GM23248 (cell line): ENCODE results near the gene LRRC8E. TPM values are rescaled to one million over a fixed set of nuclear protein-coding genes. Genes with fewer than 3 reads are reported as not detected.
A peak's percentile ranks its signal among the peaks of the same experiment; 100 is the strongest.

ENCODE experiments used
- DNase-seq: peaks from one replicate; pipeline ENCODE4 v3.0.0-alpha.2; 2015
- H2AFZ ChIP-seq: fragments of 200-600 bp; sonication (generic); 2 replicates; pipeline ENCODE4 v1.6.1; 2016; ENCODE audit warnings: antibody characterized with exemption
- H3F3A ChIP-seq: fragments of 200-600 bp; sonication (generic); 2 replicates; pipeline ENCODE4 v1.6.1; 2016; ENCODE audit warnings: mild to moderate bottlenecking, antibody characterized with exemption, mixed run types; ENCODE audit not compliant: insufficient read depth
- H3K27ac ChIP-seq: fragments of 200-600 bp; sonication (generic); 2 replicates; pipeline ENCODE4 v1.5.1; 2016; ENCODE audit warnings: mild to moderate bottlenecking
- H3K27me3 ChIP-seq: fragments of 200-600 bp; sonication (generic); replicated peaks from 2 replicates; pipeline ENCODE4 v1.6.1; 2016; ENCODE audit warnings: mild to moderate bottlenecking; ENCODE audit not compliant: insufficient read depth
- H3K36me3 ChIP-seq: fragments of 200-600 bp; sonication (generic); 2 replicates; pipeline ENCODE4 v1.6.1; 2016; ENCODE audit warnings: low read depth, mild to moderate bottlenecking
- H3K4me1 ChIP-seq: fragments of 200-600 bp; sonication (generic); 2 replicates; pipeline ENCODE4 v1.6.1; 2016; ENCODE audit warnings: mild to moderate bottlenecking; ENCODE audit not compliant: insufficient read depth
- H3K4me2 ChIP-seq: fragments of 200-600 bp; sonication (generic); one replicate; pipeline ENCODE4 v1.6.1; 2016; ENCODE audit warnings: mild to moderate bottlenecking; ENCODE audit not compliant: unreplicated experiment
- H3K4me3 ChIP-seq: fragments of 200-600 bp; sonication (generic); 2 replicates; pipeline ENCODE4 v1.5.1; 2016; ENCODE audit warnings: mild to moderate bottlenecking
- H3K79me2 ChIP-seq: fragments of 200-600 bp; sonication (generic); 2 replicates; pipeline ENCODE4 v1.6.1; 2016; ENCODE audit warnings: mild to moderate bottlenecking; ENCODE audit not compliant: insufficient read depth
- H3K9ac ChIP-seq: fragments of 200-600 bp; sonication (generic); 2 replicates; pipeline ENCODE4 v1.6.1; 2016; ENCODE audit warnings: mild to moderate bottlenecking
- H3K9me2 ChIP-seq: fragments of 200-600 bp; sonication (generic); 2 replicates; pipeline ENCODE4 v1.6.1; 2016; ENCODE audit warnings: mixed run types, mild to moderate bottlenecking, moderate library complexity; ENCODE audit not compliant: insufficient read depth
- H3K9me3 ChIP-seq: fragments of 200-600 bp; sonication (generic); one replicate; pipeline ENCODE4 v1.6.1; 2017; ENCODE audit warnings: low read depth
- H4K20me1 ChIP-seq: fragments of 200-600 bp; sonication (generic); 2 replicates; pipeline ENCODE4 v1.6.0; 2016; ENCODE audit not compliant: insufficient read depth
- EZH2 ChIP-seq: fragments of 200-600 bp; sonication (generic); IDR thresholded peaks from 2 replicates; pipeline ENCODE4 v1.6.1; 2018; ENCODE audit warnings: antibody characterized with exemption, mild to moderate bottlenecking; ENCODE audit not compliant: insufficient read depth, poor library complexity, severe bottlenecking
- EZH2phosphoT487 ChIP-seq: fragments of 200-600 bp; sonication (generic); IDR thresholded peaks from 2 replicates; pipeline ENCODE4 v1.6.1; 2018; ENCODE audit warnings: antibody characterized with exemption, moderate library complexity, mild to moderate bottlenecking, low read depth; ENCODE audit not compliant: insufficient read depth
- WGBS, 2 experiments: methylation state at CpG; one replicate each; pipeline ENCODE4 v1.1.6; 2015 to 2017; ENCODE audit warnings: low lambda C conversion rate in 2 of 2, low coverage in 1 of 2; ENCODE audit errors: missing lambda C conversion rate in 2 of 2; 5-methylcytosine and 5-hydroxymethylcytosine counted together
- in situ Hi-C: fragments of 300-500 bp; cut with MboI; formaldehyde crosslinking; loops from 2 replicates; pipeline ENCODE4 v1.15.0; 2020
- polyA plus RNA-seq: library from polyadenylated mRNA; unstranded; fragments of >200 nt; fragmentation: Nextera tagmentation; extraction: Ambion mirVana; gene quantifications from 2 replicates; pipeline ENCODE4 v1.2.1, GENCODE V29; 2016
- total RNA-seq: library from RNA; depleted of rRNA; stranded (reverse); fragments of >200 nt; shearing (Covaris generic); gene quantifications from 2 replicates; pipeline ENCODE4 v1.2.3, GENCODE V29; 2014

Gene LRRC8E
- total and polyA plus RNA-seq, 2 experiments from 2014 or later: 3.6 to 3.7 TPM

DNA sequence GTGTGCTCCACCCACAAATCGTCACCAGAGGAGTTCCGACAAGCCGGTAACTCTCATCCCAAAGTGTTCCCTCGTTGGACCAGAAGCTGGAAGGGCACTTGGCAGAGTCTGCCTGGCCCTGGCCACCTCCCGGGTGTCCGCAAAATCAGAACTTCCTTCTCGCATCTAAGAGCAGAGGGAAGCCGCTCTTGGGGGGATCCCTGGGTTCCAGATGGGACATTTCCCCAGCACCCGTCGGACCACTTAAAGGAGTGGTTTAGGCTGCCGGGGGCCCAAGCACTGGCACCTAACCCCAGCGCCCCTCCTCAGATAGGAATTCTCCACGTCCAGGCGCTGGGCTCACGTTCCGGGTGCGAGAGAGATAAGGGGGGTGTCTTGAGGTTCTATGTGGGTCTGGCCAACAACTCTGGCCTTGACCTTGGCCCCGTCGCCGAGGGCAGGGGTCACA lies 14.5 kb downstream of the LRRC8E start:
- H4K20me1 ChIP-seq: no peaks in the 10 kb centered on the region; the same call in 1 of the 2 replicates
- no peaks in the 10 kb centered on the region for H3F3A ChIP-seq
- H3K79me2 ChIP-seq: peaks cover 46% of the 10 kb centered on the region
- H3K9ac ChIP-seq: peak overlapping the region; percentile 85
- peak overlapping the region; percentile 98 for H3K4me2 ChIP-seq
- WGBS, 2 experiments: 6 to 8% methylated on average over 20 of the region's 20 CpGs
- no peaks in the 10 kb centered on the region for H3K36me3 ChIP-seq
- in situ Hi-C loops: no loop called here
- no peaks in the 10 kb centered on the region for H3K27me3 ChIP-seq
- no peak for TF ChIP-seq EZH2
- no peak for TF ChIP-seq EZH2phosphoT487
- DNase-seq: peak; percentile 56
- H3K9me2 ChIP-seq: no peaks in the 10 kb centered on the region
- peaks cover 10% of the 10 kb centered on the region for H3K4me1 ChIP-seq
- peak overlapping the region; percentile 89 for H3K4me3 ChIP-seq
- peak overlapping the region; percentile 82 for H2AFZ ChIP-seq
- H3K27ac ChIP-seq: peak overlapping the region; percentile 71
- H3K9me3 ChIP-seq: no peaks in the 10 kb centered on the region

DNA sequence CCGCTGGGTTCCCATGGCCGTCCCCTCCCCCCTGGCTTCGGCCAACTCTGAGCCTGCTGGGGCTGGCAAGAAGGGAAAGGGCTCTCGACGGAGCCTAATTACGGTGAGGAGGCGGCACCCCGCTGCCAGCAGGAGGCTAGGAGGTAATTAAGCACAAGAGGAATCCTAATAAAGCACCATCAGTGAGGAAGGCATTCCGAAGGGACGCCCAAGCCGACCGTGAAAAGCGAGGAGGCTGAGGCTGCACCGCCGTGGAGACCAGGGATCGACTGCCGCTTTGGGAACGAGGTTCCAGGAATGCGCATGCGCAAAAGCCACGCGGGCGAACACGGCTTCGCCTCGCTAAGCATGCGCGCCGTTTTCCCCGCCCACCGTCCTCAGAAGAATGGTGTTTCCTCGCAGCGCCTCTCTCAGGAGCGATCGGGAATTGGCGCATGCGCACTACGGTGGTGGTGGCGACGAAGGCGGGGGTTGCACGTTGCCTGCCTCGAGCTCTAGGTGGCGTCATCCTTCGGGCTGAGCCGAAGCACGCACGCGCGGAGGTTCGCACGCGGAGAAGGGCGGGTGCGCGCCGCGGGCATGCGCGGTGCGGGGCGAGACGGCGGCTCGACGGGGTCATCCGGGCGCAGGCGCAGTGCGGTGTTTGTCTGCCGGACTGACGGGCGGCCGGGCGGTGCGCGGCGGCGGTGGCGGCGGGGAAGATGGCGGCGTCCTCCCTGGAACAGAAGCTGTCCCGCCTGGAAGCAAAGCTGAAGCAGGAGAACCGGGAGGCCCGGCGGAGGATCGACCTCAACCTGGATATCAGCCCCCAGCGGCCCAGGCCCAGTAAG lies 15.1 kb downstream of the LRRC8E start, which contains the start of gene MAP2K7:
Gene MAP2K7, plus strand, starts transcription at position 634 of the 830 bp plus-strand sequence. Its CDS starts 68 bp downstream, at position 702.
- Histone ChIP-seq H3K36me3 (no peaks in the 10 kb centered on the region), H3K4me3 (peak within 1 kb of the TSS; percentile 89), H3K4me2 (peak within 1 kb of the TSS; percentile 98), H4K20me1 (no peaks in the 10 kb centered on the region; the same call in 1 of the 2 replicates), H3K9me3 (no peaks in the 10 kb centered on the region), H3K9ac (peak within 1 kb of the TSS; percentile 89), H3F3A (no peaks in the 10 kb centered on the region), H2AFZ (peak within 1 kb of the TSS; percentile 82), H3K9me2 (no peaks in the 10 kb centered on the region), H3K4me1 (peaks cover 10% of the 10 kb centered on the region), H3K27me3 (no peaks in the 10 kb centered on the region), H3K27ac (peak within 1 kb of the TSS; percentile 71), H3K79me2 (peaks cover 52% of the 10 kb centered on the region)
- TF ChIP-seq EZH2 (no peak), EZH2phosphoT487 (no peak)
- in situ Hi-C loops: no loop called here
- DNase-seq: peak; percentile 100
- 1% methylated on average over 60 to 79 of the region's 89 CpGs for WGBS, 2 experiments

DNA sequence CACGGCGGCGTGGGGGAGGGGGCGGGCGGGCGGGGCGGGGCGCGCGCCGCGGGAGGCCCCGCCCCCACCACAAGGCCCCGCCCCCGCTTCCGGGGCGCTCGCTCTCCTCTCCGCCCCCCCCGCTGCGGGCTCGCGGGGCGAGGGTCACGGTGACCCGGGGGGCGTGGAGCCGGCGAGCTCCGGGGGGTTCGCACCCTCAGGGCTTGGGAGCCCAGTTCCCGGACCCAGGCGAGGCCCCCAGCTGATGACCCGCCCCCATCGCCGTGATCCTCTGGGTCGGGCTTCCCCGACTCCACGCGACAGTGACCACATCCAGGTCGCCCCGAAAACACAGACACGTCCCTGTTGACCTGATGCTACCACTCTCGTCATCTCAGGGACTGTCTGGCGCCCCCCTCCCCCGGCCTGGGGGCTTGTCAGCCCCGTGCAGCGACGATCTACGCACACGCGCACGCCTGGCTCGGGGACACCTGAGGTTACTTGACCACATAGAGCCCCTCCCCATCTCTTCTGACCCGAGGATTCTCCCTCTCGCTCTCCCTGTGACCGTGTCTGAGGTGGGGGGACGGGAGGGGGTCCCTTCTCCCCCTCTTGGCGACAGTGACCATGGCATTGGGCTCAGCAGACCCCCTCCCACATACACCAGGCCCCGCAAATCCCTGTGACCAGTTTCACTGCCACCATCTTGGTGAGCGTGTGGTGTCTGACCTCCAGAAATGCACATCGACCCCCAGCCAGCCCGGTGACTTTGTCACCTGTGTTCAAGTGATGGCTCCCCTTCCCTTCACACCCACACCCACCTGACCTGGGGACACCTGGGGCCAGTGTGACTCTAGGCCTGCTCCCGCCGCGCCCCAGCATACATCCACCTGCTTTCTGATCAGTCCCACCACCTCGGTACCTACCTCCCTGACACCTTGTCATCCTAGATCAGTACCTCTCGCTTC lies 16.0 kb downstream of the LRRC8E start:
- Histone ChIP-seq H3K36me3 (no peaks in the 10 kb centered on the region), H2AFZ (no peak overlapping the region), H3K9me3 (no peaks in the 10 kb centered on the region), H3K4me3 (peak overlapping the region; percentile 83), H3K9me2 (no peaks in the 10 kb centered on the region), H3F3A (no peaks in the 10 kb centered on the region), H4K20me1 (no peaks in the 10 kb centered on the region; the same call in 1 of the 2 replicates), H3K27ac (peak overlapping the region; percentile 42; the same call in 1 of the 2 replicates), H3K4me1 (peaks cover 10% of the 10 kb centered on the region), H3K27me3 (no peaks in the 10 kb centered on the region), H3K9ac (peak overlapping the region; percentile 89), H3K79me2 (peaks cover 56% of the 10 kb centered on the region), H3K4me2 (peak overlapping the region; percentile 90)
- DNase-seq: no peak
- 11 to 19% methylated on average over 33 to 61 of the region's 68 CpGs for WGBS, 2 experiments
- TF ChIP-seq EZH2 (no peak), EZH2phosphoT487 (no peak)
- in situ Hi-C loops: no loop called here

DNA sequence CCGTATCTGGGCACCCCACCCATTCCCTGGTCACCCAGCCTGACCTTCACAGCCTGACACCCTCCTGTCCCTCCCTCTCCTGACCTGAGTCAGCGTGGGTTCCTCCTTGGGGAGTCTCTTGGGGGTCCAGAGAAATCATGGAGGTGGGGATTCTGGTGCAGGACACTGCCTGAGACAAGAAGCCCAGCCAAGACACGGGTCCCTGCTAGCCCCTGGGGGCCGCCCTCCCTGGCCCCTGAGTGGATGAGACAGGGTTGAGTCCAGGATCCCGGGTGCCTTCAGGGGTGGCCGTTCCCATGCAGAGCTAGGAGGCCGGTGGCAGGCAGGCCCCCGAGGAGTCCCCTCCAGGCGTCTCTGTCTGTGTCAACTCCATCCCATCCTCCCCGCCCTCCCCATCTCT lies 17.0 kb downstream of the LRRC8E start:
- H3K9me3 ChIP-seq: no peaks in the 10 kb centered on the region
- no peak overlapping the region for H3K27ac ChIP-seq
- TF ChIP-seq EZH2phosphoT487 (no peak), EZH2 (no peak)
- H3K4me3 ChIP-seq: peak overlapping the region; percentile 83
- no peaks in the 10 kb centered on the region for H3K27me3 ChIP-seq
- H3F3A ChIP-seq: no peaks in the 10 kb centered on the region
- no peak for DNase-seq
- H3K36me3 ChIP-seq: no peaks in the 10 kb centered on the region
- peak overlapping the region; percentile 90 for H3K4me2 ChIP-seq
- no peak overlapping the region for H2AFZ ChIP-seq
- H4K20me1 ChIP-seq: no peaks in the 10 kb centered on the region; the same call in 1 of the 2 replicates
- in situ Hi-C loops: no loop called here
- H3K4me1 ChIP-seq: peaks cover 10% of the 10 kb centered on the region
- no peaks in the 10 kb centered on the region for H3K9me2 ChIP-seq
- 70 to 71% methylated on average over 9 to 10 of the region's 10 CpGs for WGBS, 2 experiments
- peaks cover 56% of the 10 kb centered on the region for H3K79me2 ChIP-seq
- H3K9ac ChIP-seq: peak overlapping the region; percentile 89
